Epithelial cell of umbilical artery (primary cell): ENCODE data around the gene CAD. TPM values are rescaled to one million over a fixed set of nuclear protein-coding genes. Genes with fewer than 3 reads are reported as not detected.

Experiments
- total RNA-seq: library from RNA; depleted of rRNA; stranded (reverse); fragments of >200 nt; gene quantifications from 2 replicates; pipeline ENCODE4 v1.2.3, GENCODE V29; 2014

Gene CAD
- total RNA-seq: 27.2 and 31.5 TPM in 2 replicates

DNA sequence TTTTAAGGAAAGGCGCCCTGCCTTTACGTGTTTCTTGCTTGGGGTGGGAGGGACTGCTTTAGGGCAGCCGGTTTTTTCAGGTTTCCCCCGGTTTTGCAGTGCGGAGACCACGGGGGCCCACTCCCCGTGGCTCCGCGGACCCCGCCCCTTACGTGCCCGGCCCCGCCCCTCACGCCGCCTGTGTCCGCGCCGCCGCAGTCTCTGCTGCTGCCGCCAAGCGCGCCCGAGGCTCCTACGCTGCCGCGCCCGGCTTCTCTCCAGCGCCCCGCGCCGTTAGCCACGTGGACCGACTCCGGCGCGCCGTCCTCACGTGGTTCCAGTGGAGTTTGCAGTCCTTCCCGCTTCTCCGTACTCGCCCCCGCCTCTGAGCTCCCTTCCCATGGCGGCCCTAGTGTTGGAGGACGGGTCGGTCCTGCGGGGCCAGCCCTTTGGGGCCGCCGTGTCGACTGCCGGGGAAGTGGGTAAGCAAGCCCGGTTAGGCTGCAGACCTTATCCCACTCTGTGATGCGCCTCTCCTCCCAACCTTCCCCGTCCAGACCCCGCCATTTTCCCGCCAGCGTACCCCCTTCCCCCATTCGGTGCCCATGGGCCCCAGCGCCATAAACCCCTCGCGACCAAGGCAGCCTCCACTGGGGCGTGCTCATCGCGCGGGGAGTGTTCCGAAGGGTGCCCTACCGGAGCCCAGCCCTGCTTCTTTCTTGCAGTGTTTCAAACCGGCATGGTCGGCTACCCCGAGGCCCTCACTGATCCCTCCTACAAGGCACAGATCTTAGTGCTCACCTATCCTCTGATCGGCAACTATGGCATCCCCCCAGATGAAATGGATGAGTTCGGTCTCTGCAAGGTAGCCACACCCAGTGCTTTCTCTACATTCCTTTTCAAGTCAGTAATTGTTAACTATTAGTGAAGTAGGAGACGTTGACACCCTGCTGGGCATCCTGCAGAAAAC lies at the start of gene CAD:
Gene CAD (plus strand): TSS at position 197 of the 949 bp plus-strand sequence. CDS start 183 bp downstream, at position 380.

DNA sequence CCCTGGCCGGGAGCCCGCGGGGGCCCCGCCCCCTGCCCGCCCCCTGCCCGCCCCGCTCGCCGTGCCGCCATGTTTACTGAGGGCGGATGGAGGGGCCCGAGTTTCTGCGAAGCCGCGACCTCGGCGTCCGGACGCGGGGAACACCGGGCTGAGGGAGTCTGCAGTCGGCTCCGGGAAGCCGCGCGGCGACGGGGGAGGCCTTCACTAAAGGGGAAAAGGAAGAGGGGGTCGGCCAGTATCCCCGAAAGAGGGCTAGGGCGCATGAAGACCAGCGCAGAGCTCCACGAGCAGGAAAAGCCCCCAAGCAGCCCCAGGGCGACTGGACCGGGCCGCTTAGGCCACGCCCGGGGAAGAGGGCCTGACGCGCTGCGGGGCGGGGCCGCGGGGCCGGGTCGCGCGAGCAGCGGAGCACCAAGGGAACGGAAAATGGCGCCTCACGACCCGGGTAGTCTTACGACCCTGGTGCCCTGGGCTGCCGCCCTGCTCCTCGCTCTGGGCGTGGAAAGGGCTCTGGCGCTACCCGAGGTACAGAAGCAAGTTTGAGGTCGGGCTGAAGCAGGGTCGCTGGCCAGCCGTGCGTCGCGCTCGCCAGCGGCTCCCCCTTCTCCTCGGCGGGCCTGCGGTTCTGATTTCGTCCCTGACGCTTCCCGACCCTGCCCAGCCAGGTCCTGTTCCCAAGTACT lies 5.1 kb upstream of the CAD start, which contains the start of the genes ATRAID and SLC5A6:
Gene ATRAID (plus strand): TSS at position 99 of the 683 bp plus-strand sequence. CDS start 328 bp downstream, at position 427.
Gene SLC5A6 (minus strand): TSS at position 326 of the 683 bp plus-strand sequence. CDS start 4,618 bp downstream, outside the sequence.

DNA sequence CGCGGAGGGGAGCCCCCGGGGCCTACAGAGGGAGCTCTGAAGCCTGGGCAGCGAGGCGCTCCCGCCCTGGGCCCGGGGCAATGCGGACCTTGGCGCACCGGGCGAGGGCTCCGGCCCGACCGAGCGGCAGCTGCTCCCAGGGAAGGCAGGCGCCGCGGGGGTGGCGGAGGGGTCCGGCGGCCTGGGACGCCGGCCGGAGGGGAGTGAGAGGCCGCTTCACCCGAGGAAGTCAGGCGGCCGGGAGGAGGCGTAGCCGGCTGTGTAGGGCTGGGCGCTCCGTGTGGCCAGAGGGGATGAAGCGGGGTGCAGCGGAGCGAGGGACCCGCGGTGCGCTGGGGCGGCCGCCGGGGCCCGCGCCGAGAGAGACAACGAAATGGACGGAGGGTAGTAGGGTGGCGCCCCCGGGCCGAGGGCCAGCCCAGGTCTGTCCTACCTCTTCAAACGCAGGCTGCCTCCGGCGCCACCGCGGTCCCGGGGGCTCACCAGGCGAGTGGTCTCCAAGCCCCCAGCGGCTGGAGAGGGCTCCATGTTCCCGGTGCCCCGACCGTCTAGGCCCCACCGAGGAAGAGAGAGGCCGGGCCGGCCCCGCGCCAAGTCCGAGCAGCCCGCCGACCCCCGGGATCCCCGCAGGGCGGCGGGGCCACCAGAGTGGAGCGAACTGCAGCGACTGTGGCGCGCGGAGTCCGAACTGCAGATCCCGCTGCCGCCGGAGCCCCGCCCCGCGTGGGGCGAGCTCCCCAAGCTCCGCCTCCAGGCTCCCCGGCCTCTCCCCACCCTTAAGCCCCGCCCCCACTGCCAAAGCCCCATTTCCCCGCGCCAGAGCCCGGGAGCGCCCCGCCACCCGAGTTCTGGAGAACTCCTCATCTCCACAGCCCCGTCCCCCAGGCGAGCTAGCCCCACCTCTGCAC lies 45.5 kb downstream of the CAD start, which contains the start of gene SLC30A3:
Gene SLC30A3 (minus strand): TSS at position 669 of the 908 bp plus-strand sequence. CDS start 141 bp downstream, at position 528.

DNA sequence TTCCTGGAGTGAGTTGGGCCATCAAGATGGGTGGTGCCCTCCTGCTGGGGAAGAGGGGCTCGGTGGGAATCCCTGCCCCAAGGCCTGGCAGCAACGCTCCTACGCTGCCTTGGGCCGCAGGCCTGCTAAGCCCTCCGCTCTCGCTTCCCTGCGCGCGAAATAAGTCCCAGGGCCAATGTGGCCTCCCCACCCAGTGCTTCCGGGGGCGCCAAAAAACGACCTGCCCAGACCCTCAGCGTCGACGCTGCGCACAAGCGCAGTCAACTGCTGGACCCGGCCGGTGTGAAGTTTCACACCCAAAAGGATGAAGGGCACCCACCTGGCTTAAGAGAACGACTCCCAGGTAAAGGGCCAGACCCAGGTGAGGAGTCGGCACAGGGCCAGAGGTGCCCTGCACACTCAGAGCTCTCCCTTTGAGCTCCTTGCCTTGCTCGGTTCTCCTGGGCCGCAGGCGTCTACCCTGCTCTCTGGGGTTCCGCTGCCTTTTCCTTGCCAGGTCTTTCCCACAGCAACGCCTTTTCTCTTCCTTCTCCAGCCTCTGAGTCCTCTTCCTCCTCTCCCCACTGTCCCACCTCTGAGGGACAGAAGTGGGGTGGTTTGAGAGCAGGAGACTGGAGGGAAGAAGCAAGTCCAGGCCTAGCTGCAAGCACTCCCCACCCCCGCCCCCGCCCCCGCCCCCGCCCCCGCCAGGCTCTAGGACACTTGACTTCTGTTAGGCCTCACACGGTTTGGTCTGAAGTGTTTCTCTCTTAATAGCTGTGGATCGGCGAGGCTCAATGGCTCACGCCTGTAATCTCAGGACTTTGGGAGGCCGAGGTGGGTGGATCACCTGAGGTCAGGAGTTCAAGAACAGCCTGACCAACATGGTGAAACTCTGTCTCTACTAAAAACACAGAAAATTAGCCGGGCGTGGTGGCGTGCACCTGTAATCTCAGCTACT lies 58.3 kb downstream of the CAD start, which contains the start of gene DNAJC5G:
Gene DNAJC5G (plus strand): TSS at position 223 of the 940 bp plus-strand sequence. CDS start 1,296 bp downstream, outside the sequence.

DNA sequence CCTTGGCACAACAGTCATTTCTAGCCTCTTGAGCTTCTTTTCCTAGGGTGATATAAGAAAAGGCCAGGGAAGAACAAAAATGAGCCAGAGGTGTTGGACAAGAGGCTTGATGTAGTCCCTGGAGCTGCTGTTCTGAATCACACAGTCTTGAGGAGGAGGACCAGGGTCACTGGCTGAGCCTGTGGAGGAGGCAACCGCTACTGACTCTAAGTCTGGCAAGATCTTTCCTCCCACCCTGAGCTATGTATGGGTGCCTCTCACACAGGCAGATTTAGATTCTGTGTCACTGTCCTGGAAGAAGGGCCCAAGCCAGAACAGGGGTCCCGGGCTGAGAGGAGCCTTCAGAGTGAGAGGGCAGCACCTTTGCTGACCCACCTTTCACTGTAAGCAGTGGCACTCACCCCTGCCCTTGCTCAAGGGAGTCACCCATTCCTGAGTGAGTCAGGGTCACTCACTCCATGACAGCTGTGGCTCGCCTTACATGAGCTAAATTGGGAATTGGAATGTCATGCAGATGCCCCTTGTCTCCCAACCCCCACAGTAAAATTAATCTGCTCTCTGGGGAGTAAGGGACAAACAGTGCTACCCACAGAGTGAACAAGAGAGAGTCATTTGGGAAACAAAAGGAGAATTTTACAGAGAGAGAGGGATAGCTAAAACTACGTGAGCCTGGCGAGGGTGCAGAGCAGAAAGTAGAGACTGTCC lies 64.8 kb downstream of the CAD start, which contains the start of gene TRIM54:
Gene TRIM54 (plus strand): TSS at position 575 of the 705 bp plus-strand sequence. CDS start 303 bp downstream, outside the sequence.

Other genes with a start within 250 kb of the CAD start
- 0.65 and 1.1 TPM in 2 replicates for gene MAPRE3, start 246.7 kb upstream of the CAD start, total RNA-seq
- 20.5 and 21.9 TPM in 2 replicates for gene TMEM214, start 184.4 kb upstream of the CAD start, total RNA-seq
- gene AGBL5, start 165.7 kb upstream of the CAD start, total RNA-seq: 15.7 and 17.2 TPM in 2 replicates
- 429 and 623 TPM in 2 replicates for gene OST4, start 145.7 kb upstream of the CAD start, total RNA-seq
- gene EMILIN1, start 138.8 kb upstream of the CAD start, total RNA-seq: 1.9 and 6.1 TPM in 2 replicates
- gene KHK, start 130.6 kb upstream of the CAD start, total RNA-seq: 1.3 and 5.2 TPM in 2 replicates
- gene CGREF1, start 98.2 kb upstream of the CAD start, total RNA-seq: 3.6 and 4.7 TPM in 2 replicates
- gene ABHD1, start 93.6 kb upstream of the CAD start, total RNA-seq: not detected in 2 replicates
- 44.2 and 44.5 TPM in 2 replicates for gene PREB, start 82.7 kb upstream of the CAD start, total RNA-seq
- not detected in 2 replicates for gene PRR30, start 78.0 kb upstream of the CAD start, total RNA-seq
- not detected in 2 replicates for gene TCF23, start 68.4 kb upstream of the CAD start, total RNA-seq
- 137 and 156 TPM in 2 replicates for gene ATRAID, start 5.3 kb upstream of the CAD start, total RNA-seq
- 35.4 and 43.8 TPM in 2 replicates for gene SLC5A6, start 5.1 kb upstream of the CAD start, total RNA-seq
- 0.32 TPM in 1 of 2 replicates, not detected in the other for gene SLC30A3, start 45.7 kb downstream of the CAD start, total RNA-seq
- gene DNAJC5G, start 58.1 kb downstream of the CAD start, total RNA-seq: not detected in 2 replicates
- under 0.01 TPM in 1 of 2 replicates, not detected in the other for gene TRIM54, start 65.1 kb downstream of the CAD start, total RNA-seq
- gene UCN, start 91.1 kb downstream of the CAD start, total RNA-seq: 0.46 TPM in 1 of 2 replicates, not detected in the other
- 37.7 and 61.9 TPM in 2 replicates for gene MPV17, start 105.7 kb downstream of the CAD start, total RNA-seq
- gene GTF3C2, start 139.4 kb downstream of the CAD start, total RNA-seq: 20.4 and 27.3 TPM in 2 replicates
- 29.6 and 35.9 TPM in 2 replicates for gene EIF2B4, start 153.0 kb downstream of the CAD start, total RNA-seq
- 136 and 162 TPM in 2 replicates for gene SNX17, start 153.2 kb downstream of the CAD start, total RNA-seq
- gene ZNF513, start 163.4 kb downstream of the CAD start, total RNA-seq: 5.8 and 7.8 TPM in 2 replicates
- gene PPM1G, start 192.2 kb downstream of the CAD start, total RNA-seq: 131 and 148 TPM in 2 replicates
- 104 and 129 TPM in 2 replicates for gene NRBP1, start 211.3 kb downstream of the CAD start, total RNA-seq
- not detected in 2 replicates for gene KRTCAP3, start 225.0 kb downstream of the CAD start, total RNA-seq